ENCODE measurements around the gene APBB3. TPM values are rescaled to one million over a fixed set of nuclear protein-coding genes. Genes with fewer than 3 reads are reported as not detected.

Gene APBB3
- total RNA-seq, 1 donor, result 16.1 TPM

- no peak for TF ChIP-seq CTCF (IDR thresholded peaks at IDR 0.05; ENCODE audit: insufficient read depth, low read length)
- peak overlapping the region; percentile 97 for H3K4me3 ChIP-seq (ENCODE audit: low read depth, low read length)
- DNase-seq (ENCODE audit: low read depth), result no peak
Observed at GRCh38 chr5:140565024-140565779, 804 bp upstream of the APBB3 start.

- TF ChIP-seq CTCF (IDR thresholded peaks at IDR 0.05; ENCODE audit: insufficient read depth, low read length), result no peak
- DNase-seq (ENCODE audit: low read depth), result no peak
- peak overlapping the region; percentile 97 for H3K4me3 ChIP-seq (ENCODE audit: low read depth, low read length)
Observed at GRCh38 chr5:140563596-140563995, 802 bp downstream of the APBB3 start.

GRCh38 chr5:140561753-140562523, 2.5 kb downstream of the APBB3 start:
- TF ChIP-seq CTCF (IDR thresholded peaks at IDR 0.05; ENCODE audit: insufficient read depth, low read length), result no peak
- H3K4me3 ChIP-seq (ENCODE audit: low read depth, low read length), result no peak overlapping the region
- DNase-seq (ENCODE audit: low read depth), result no peak

GRCh38 chr5:140560227-140560626, 4.2 kb downstream of the APBB3 start:
- no peak overlapping the region for H3K4me3 ChIP-seq (ENCODE audit: low read depth, low read length)
- DNase-seq (ENCODE audit: low read depth), result no peak
- no peak for TF ChIP-seq CTCF (IDR thresholded peaks at IDR 0.05; ENCODE audit: insufficient read depth, low read length)

GRCh38 chr5:140558542-140558941, 5.9 kb downstream of the APBB3 start:
- no peak for TF ChIP-seq CTCF (IDR thresholded peaks at IDR 0.05; ENCODE audit: insufficient read depth, low read length)
- H3K4me3 ChIP-seq (ENCODE audit: low read depth, low read length), result no peak overlapping the region
- DNase-seq (ENCODE audit: low read depth), result no peak

GRCh38 chr5:140557965-140558364, 6.4 kb downstream of the APBB3 start:
- H3K4me3 ChIP-seq (ENCODE audit: low read depth, low read length), result no peak overlapping the region

More at GRCh38 chr5:140557965-140558364, 6.4 kb downstream of the APBB3 start:
- DNase-seq (ENCODE audit: low read depth), result no peak
- no peak for TF ChIP-seq CTCF (IDR thresholded peaks at IDR 0.05; ENCODE audit: insufficient read depth, low read length)
